ENCODE data around the gene TRIM59.
"Not testable (repeated sequence)": the region's sequence is repeated elsewhere in the genome, so short reads cannot be mapped to it uniquely, and the experiment has no call there.

The TRIM59 gene

GRCh38 chr3:160455846-160456245, 6.3 kb upstream of the TRIM59 start:
- no peak for DNase-seq

GRCh38 chr3:160454995-160455394, 5.4 kb upstream of the TRIM59 start:
- no peak for DNase-seq

- not testable (repeated sequence) for DNase-seq
Observed at GRCh38 chr3:160452251-160452650, 2.7 kb upstream of the TRIM59 start.

- DNase-seq = no peak
Observed at GRCh38 chr3:160451602-160452001, 2.0 kb upstream of the TRIM59 start.

DNA sequence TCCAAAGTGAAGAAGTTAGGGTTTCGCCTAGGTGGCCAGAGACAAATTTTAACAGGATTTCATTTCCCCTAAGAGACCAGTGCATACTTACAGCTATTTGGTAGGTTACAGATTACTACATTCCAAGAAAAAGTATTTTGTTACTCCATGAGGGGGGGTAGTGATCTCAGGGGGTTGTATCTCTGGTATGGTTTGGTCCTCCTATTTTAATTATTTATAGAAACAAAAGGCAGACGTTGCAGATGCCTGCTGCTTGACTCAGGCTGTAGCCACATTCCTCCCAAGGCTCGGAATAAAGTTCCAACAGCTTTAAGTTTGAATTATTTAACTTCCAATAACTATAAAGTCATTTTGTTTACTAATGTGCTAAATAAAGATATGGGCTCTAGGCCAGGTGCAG, 1.3 kb upstream of the TRIM59 start:
- DNase-seq = no peak

- peak in 6 of 56 donors; percentile 53 to 71 (median 58) for DNase-seq
Observed at GRCh38 chr3:160448845-160449635, 546 bp downstream of the TRIM59 start.

GRCh38 chr3:160447544-160447943, 2.0 kb downstream of the TRIM59 start:
- no peak for DNase-seq

DNA sequence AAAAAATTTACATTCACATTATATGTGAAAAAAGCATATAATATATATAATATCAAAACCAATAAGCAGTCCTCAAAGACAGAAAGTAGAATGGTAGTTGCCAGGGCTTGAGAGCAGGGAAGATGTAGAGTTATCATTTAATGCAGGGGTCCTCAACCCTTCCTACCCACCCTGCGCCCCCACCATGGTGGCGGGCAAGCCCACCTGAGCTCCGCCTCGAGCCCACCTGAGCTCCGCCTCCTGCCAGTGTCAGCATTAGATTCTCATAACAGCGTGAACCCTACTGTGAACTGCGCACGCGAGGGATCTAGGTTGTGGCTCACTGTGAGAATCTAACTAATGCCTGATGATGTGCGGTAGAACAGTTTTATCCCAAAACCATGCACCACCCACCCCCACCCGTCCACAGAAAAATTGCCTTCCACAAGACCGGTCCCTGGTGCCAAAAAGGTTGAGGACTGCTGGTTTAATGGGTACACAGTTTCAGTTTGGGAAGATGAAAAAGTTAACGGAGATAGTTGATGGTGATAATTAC, 3.0 kb downstream of the TRIM59 start:
- DNase-seq = no peak

DNA sequence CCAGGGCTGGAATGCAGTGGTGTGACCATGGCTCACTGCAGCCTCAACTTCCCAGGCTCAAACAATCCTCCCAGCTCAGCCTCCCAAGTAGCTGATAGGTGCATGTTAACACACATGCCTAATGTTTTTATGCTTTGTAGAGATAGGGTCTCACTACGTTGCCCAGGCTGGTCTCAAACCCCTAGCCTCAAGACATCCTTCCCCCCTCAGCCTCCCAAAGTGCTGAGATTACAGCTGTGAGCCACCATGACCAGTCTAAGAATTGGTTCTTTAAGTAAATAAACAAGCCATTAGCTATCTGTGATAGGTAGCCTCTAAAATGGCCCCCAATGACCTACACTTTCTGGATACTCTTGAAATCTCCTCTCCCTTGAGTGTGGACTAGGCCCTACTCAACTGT, 3.7 kb downstream of the TRIM59 start:
- DNase-seq = no peak

DNA sequence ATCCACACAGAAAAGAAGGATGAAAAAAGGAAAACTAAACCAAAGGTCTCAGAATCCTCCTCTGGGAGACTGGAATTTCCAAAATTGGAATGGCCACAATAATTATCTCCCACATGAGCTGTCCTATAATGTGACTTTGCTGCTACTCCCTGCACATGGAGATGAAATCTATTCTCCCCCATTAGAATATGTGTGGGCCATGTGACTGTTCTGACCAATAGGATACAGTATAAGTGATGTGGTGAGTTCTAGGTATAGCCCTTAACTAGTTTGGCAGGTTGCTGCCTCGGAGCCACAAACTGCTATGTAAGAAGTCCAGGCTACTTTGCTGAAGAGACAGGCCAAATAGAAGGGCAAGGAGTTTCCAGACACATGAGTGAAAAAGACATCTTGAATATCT, 5.2 kb downstream of the TRIM59 start:
- DNase-seq = no peak

GRCh38 chr3:160440687-160441086, 8.9 kb downstream of the TRIM59 start:
- DNase-seq = no peak

DNA sequence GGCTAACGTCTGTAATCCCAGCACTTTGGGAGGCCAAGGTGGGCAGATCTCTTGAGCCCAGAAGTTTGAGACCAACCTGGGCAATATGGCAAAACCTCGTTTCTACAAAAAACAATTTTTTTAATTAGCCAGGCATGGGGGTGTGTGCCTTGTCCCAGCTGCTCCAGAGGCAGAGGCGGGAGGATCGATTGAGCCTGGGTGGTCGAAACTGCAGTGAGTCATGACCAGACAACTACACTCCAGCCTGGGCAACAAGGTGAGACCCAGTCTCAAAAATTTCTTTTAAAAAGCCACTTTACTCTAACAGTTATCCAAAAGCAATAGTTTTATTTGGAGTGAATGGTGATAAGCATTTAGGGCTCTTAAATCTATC, 12.5 kb downstream of the TRIM59 start:
- no peak for DNase-seq

DNA sequence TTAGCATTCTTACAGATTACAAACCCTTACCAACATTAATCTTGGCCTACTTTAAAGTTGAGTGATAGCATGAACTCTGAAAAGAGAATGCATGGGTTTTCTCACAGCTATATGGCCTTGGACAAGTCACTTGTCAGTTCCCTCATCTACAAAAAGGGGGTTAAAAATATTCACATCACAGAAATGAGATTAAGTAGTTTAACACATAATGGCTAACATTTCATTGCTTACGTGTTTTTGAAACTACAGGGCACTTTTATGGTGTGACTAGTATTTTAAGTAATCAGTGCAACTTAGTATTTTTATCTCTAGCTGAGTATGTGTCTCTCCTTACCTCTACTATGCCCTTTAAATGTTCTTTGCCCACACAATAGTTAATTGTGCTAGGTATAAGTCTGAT, 13.8 kb downstream of the TRIM59 start:
- DNase-seq = no peak

DNA sequence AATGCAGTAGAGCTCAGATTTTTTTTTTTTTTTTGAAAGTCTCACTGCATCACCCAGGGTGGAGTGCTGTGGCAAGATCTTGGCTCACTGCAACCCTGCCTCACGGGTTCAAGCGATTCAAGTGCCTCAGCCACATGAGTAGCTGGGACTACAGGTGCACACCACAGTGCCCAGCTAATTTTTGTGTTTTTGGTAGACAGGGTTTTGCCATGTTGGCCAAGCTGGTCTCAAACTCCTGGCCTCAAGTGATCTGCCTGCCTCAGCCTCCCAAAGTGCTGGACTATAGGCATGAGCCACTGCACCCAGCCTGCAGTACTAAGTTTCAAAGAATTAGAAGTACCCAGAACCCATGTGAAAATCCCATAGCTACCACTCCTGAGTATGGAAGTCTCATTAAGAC, 14.5 kb downstream of the TRIM59 start:
- no peak for DNase-seq

DNA sequence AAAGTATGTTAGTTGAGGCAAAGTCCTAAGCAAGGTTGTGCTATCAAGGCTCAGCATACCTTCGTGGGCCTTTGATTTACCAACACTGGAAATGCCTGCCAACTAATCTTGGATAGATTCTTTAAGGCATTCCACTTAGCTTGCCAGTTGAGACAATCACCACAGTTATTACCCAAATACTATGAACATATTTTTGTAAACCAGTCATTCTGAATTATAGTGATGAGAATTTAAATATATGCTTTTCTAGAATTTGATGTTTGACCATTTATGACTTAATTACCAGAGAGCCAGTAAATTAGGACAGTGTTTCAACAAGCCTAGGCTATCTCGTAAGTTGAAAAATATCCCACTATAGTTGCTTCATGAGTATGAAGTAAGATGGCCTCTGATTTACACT, 15.5 kb downstream of the TRIM59 start:
- DNase-seq = no peak

GRCh38 chr3:160427832-160428424, 21.7 kb downstream of the TRIM59 start:
- DNase-seq = no peak

- DNase-seq = no peak
Observed at GRCh38 chr3:160417311-160417710, 32.3 kb downstream of the TRIM59 start.

- peak in 37 of 56 donors; percentile 1 to 78 (median 27) for DNase-seq
Observed at GRCh38 chr3:160413613-160414248, 35.9 kb downstream of the TRIM59 start.

- no peak for DNase-seq
Observed at GRCh38 chr3:160412477-160412876, 37.1 kb downstream of the TRIM59 start.

DNA sequence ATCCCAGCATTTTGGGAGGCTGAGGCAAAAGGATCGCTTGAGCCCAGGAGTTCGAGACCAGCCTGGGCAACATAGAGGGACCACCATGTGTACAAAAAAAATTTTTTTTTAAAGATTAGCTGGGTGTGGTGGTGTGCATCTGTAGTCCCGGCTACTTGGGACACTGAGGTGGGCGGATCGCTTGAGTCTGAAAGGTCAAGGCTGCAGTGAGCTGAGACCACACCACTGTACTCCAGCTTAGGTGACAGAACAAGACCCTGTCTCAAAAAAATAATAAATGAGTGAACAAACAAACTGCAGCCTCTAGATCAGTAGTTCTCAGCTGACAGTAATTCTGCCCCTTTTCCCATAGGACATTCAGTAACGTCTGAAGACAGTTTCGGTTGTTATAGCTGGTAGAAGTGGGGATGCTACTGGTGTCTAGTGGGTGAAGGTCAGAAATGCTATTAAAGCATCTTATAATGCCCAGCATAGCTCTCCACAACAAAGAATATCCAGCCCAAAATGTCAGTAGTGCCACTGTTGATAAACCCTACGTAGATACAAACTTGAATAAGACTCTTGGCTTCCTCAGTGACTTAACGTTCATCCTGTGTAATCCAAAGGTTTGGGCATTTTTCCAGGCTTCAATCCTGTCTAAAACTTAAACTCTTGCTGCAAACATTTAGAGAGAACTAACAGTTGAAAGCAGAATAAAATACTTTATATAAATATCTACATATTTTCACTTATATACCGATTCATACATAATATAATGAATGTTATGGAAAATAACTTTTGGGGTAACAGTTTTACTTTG, 39.6 kb downstream of the TRIM59 start:
- no peak for DNase-seq

GRCh38 chr3:160403796-160404470, 45.7 kb downstream of the TRIM59 start:
- no peak for DNase-seq

Measured in amygdala (tissue), 56 donors.